Kidney (tissue), 14 donors: ENCODE data around the gene CHRM4. TPM values are rescaled to one million over a fixed set of nuclear protein-coding genes. Genes with fewer than 3 reads are reported as not detected.
A peak's percentile ranks its signal among the peaks of the same experiment; 100 is the strongest.

Experiments used
- DNase-seq, 5 donors: peaks; one replicate each; pipeline ENCODE4 v3.0.0-alpha.2; 2013 to 2020
- FAIRE-seq: peaks from 2 replicates; lab custom pipeline; 2012; peaks lifted over from hg19 to GRCh38; lab: Jason Lieb, UNC
- H3K27ac ChIP-seq, 2 donors: one replicate each; pipeline ENCODE4 v1.7.0; 2013; ENCODE audit warnings: low read depth in 2 of 2, low read length in 2 of 2, inconsistent platforms in 1 of 2
- H3K27me3 ChIP-seq: one replicate; pipeline ENCODE4 v1.7.1; 2013; ENCODE audit warnings: low read length, inconsistent platforms; ENCODE audit not compliant: control insufficient read depth, insufficient read depth
- H3K36me3 ChIP-seq, 3 donors: one replicate each; pipeline versions ENCODE4 v1.7.0 to v1.7.1; 2013; ENCODE audit warnings: low read length in 3 of 3, control low read depth in 1 of 3, inconsistent platforms in 1 of 3; ENCODE audit not compliant: insufficient read depth in 3 of 3, control insufficient read depth in 2 of 3
- H3K4me1 ChIP-seq, 3 donors: one replicate each; pipeline versions ENCODE4 v1.7.0 to v1.7.1; 2013; ENCODE audit warnings: low read length in 3 of 3, inconsistent platforms in 1 of 3, low read depth in 1 of 3; ENCODE audit not compliant: control insufficient read depth in 2 of 3, insufficient read depth in 2 of 3
- H3K4me3 ChIP-seq, 3 donors: one replicate each; pipeline versions ENCODE4 v1.7.0 to v1.8.1; 2013; ENCODE audit warnings: low read length in 3 of 3, control low read depth in 1 of 3, inconsistent platforms in 1 of 3
- H3K9ac ChIP-seq, 3 donors: one replicate each; pipeline versions ENCODE4 v1.7.0 to v1.7.1; 2013; ENCODE audit warnings: low read length in 3 of 3, control low read depth in 1 of 3, inconsistent platforms in 1 of 3
- H3K9me3 ChIP-seq, 3 donors: one replicate each; pipeline versions ENCODE4 v1.7.0 to v1.7.1; 2013; ENCODE audit warnings: low read length in 3 of 3, control low read depth in 1 of 3, inconsistent platforms in 1 of 3; ENCODE audit not compliant: control insufficient read depth in 2 of 3, insufficient read depth in 1 of 3
- intact Hi-C: fragments of 100-400 bp; cut with DNase I; formaldehyde crosslinking; loops from one replicate; pipeline ENCODE4 v1.11.1; 2022
- microRNA-seq: library from miRNA; unstranded; fragments of <30 nt; microRNA quantifications from one replicate; pipeline ENCODE4 v1.2.0, GENCODE V29; 2020
- polyA plus RNA-seq: library from polyadenylated mRNA; stranded (reverse); fragments of 350-450 nt; fragmentation: Illumina TruSeq; extraction: RNeasy Lipid Tissue Mini Kit (QIAGEN cat#74804); gene quantifications from one replicate; pipeline ENCODE4 v1.2.3, GENCODE V29; 2014; ENCODE audit warnings: low read depth, low replicate concordance; ENCODE audit not compliant: insufficient read depth
- total RNA-seq: library from RNA; stranded (reverse); fragmentation: NEBNext Ultra II Directional; extraction: Animal tissue kit (Norgen Biotek cat#: 25700); gene quantifications from one replicate; pipeline ENCODE4 v1.2.1, GENCODE V29; 2021
- TF ChIP-seq, protein P1 (sequence below): IDR thresholded peaks from 3 replicates; pipeline ENCODE4 v1.5.1; 2012; ENCODE audit warnings: mild to moderate bottlenecking, moderate library complexity, borderline replicate concordance; ENCODE audit not compliant: insufficient read depth; ENCODE audit errors: extremely low read depth
- donor health status: control.
- donor health status: control.
- donor health status: control.
- donor health status: control.
- donor health status: control.
- donor health status: DM: yes; HTN: yes; CAD: no.
- donor health status: Normal renal cell carcinoma (clear cell type).

Gene CHRM4
- total and polyA plus RNA-seq, 2 donors from 2014 or later = 0.16 TPM; not detected in 1

DNA sequence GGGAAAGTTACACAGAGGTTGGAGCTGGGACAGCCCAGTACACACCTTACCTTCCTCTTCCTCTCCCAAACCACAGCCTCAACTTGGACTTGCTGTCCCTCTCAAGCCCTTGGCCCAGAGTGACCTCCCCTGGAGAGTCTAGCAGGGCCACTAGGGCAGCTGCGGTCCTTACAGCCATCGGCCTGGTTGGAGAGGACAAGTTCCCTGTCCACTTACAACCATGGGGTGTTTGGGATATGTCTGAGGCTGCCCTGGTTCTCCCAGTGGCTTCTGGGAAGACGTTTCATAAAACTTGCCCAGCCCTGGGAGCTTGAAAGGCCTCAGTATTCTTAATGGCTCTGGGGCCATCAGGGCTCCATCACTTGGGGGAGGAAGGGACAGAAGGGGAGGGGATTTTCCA lies 57.4 kb downstream of the CHRM4 start:
- TF ChIP-seq, protein P1, sequence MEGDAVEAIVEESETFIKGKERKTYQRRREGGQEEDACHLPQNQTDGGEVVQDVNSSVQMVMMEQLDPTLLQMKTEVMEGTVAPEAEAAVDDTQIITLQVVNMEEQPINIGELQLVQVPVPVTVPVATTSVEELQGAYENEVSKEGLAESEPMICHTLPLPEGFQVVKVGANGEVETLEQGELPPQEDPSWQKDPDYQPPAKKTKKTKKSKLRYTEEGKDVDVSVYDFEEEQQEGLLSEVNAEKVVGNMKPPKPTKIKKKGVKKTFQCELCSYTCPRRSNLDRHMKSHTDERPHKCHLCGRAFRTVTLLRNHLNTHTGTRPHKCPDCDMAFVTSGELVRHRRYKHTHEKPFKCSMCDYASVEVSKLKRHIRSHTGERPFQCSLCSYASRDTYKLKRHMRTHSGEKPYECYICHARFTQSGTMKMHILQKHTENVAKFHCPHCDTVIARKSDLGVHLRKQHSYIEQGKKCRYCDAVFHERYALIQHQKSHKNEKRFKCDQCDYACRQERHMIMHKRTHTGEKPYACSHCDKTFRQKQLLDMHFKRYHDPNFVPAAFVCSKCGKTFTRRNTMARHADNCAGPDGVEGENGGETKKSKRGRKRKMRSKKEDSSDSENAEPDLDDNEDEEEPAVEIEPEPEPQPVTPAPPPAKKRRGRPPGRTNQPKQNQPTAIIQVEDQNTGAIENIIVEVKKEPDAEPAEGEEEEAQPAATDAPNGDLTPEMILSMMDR = no peak

More for the DNA sequence above, 57.4 kb downstream of the CHRM4 start:
- Histone ChIP-seq H3K9ac (no peak overlapping the region), H3K4me3 (no peak overlapping the region), H3K9me3 (no peaks in the 10 kb centered on the region), H3K36me3 (no peaks in the 10 kb centered on the region), H3K27me3 (no peaks in the 10 kb centered on the region), H3K4me1 (peaks cover 0 to 27% (median 2%) of the 10 kb centered on the region in 3 donors), H3K27ac (no peak overlapping the region)
- DNase-seq = peak in 1 of 5 donors; percentile 48
- no peak for FAIRE-seq
- intact Hi-C loops = no loop called here

Small RNA genes within 50 kb of the gene (microRNA-seq; reads per million reads assigned to microRNA genes)
- not detected for gene MIR4688

Other genes starting within 250 kb of the CHRM4 start
- 7.3 TPM for gene CREB3L1, start 114.1 kb downstream of the CHRM4 start, total RNA-seq
- 2.5 TPM for gene CREB3L1, start 114.1 kb downstream of the CHRM4 start, polyA plus RNA-seq
- gene DGKZ, start 44.3 kb downstream of the CHRM4 start, total RNA-seq = 50.6 TPM
- 48.5 TPM for gene DGKZ, start 44.3 kb downstream of the CHRM4 start, polyA plus RNA-seq
- gene MDK, start 10.1 kb downstream of the CHRM4 start, total RNA-seq = 38.3 TPM
- gene MDK, start 10.1 kb downstream of the CHRM4 start, polyA plus RNA-seq = 26.3 TPM
- gene AMBRA1, start 202.2 kb upstream of the CHRM4 start, total RNA-seq = 32.6 TPM
- 8.0 TPM for gene AMBRA1, start 202.2 kb upstream of the CHRM4 start, polyA plus RNA-seq
- 4.0 TPM for gene HARBI1, start 225.5 kb upstream of the CHRM4 start, total RNA-seq
- gene HARBI1, start 225.5 kb upstream of the CHRM4 start, polyA plus RNA-seq = 2.5 TPM
- 73.5 TPM for gene ATG13, start 225.8 kb upstream of the CHRM4 start, total RNA-seq
- 40.1 TPM for gene ATG13, start 225.8 kb upstream of the CHRM4 start, polyA plus RNA-seq